ENCODE data around the gene TNXB.

Gene TNXB

GRCh38 chr6:32151863-32152768, 43.0 kb upstream of the TNXB start, which contains the start of gene PRRT1:
Gene PRRT1, minus strand, starts transcription at chr6:32151939. Its CDS starts 112 bp downstream, at chr6:32151827.
- no peaks in the 10 kb centered on the region for H3K79me2 ChIP-seq (ENCODE audit: low read length)
- no peaks in the 10 kb centered on the region for H4K20me1 ChIP-seq (ENCODE audit: insufficient read depth, low read length)
- H3K27me3 ChIP-seq (ENCODE audit: low read depth, low read length), result no peaks in the 10 kb centered on the region
- H3K9ac ChIP-seq (ENCODE audit: low read length), result no peak within 1 kb of the TSS
- no peak within 1 kb of the TSS for H2AFZ ChIP-seq (ENCODE audit: low read depth, low read length)
- no peak within 1 kb of the TSS for H3K4me2 ChIP-seq (ENCODE audit: low read length)
- no peak within 1 kb of the TSS for H3K27ac ChIP-seq (ENCODE audit: low read length)
- TF ChIP-seq EZH2phosphoT487 (IDR thresholded peaks at IDR 0.05; ENCODE audit: low read depth), result no peak
- TF ChIP-seq, protein P1, sequence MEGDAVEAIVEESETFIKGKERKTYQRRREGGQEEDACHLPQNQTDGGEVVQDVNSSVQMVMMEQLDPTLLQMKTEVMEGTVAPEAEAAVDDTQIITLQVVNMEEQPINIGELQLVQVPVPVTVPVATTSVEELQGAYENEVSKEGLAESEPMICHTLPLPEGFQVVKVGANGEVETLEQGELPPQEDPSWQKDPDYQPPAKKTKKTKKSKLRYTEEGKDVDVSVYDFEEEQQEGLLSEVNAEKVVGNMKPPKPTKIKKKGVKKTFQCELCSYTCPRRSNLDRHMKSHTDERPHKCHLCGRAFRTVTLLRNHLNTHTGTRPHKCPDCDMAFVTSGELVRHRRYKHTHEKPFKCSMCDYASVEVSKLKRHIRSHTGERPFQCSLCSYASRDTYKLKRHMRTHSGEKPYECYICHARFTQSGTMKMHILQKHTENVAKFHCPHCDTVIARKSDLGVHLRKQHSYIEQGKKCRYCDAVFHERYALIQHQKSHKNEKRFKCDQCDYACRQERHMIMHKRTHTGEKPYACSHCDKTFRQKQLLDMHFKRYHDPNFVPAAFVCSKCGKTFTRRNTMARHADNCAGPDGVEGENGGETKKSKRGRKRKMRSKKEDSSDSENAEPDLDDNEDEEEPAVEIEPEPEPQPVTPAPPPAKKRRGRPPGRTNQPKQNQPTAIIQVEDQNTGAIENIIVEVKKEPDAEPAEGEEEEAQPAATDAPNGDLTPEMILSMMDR (IDR thresholded peaks at IDR 0.05; ENCODE audit: low read depth, low read length), result no peak
- no peak within 1 kb of the TSS for H3K4me3 ChIP-seq (ENCODE audit: low read length)
- H3K9me3 ChIP-seq (ENCODE audit: insufficient read depth, low read length), result no peaks in the 10 kb centered on the region
- H3K36me3 ChIP-seq (replicated peaks; ENCODE audit: low read depth, low read length), result no peaks in the 10 kb centered on the region
- peaks cover 8% of the 10 kb centered on the region for H3K4me1 ChIP-seq (ENCODE audit: low read length)

DNA sequence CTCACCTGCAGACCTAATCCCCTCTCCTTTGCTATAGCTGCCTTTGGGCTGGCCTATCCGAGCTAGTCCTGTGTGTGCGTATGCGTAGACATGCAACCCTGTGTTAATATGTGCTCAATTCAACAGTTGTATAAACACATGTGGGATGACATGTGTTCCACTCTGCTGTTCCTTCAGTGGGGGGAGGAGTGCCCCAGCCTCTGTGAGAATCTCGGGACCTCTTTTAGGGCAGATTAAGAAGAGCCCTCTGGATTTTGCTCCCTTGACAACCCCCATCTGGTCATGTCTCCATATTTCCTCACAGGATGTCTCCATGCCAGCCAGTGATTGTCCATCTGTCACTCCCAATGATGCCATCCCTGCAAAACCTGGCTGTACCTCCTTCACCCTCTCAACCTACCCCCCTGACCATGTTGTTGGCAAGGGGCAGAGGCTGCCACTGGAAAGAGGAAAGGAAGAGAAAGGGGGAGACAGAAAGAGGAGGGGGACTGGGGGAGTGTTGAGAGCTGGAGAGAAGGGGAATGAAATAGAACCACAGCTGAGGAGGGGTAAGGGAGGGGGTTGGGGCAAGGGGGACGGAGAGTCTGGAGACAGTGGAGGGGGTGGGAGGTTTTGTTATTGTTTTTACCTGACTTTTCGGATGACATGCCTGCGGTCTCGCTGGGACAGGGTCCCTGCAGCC, 42.2 kb upstream of the TNXB start:
- H3K36me3 ChIP-seq (replicated peaks; ENCODE audit: low read depth, low read length), result no peaks in the 10 kb centered on the region
- H3K9me3 ChIP-seq (ENCODE audit: insufficient read depth, low read length), result no peaks in the 10 kb centered on the region
- H3K27ac ChIP-seq (ENCODE audit: low read length), result no peak overlapping the region
- no peak overlapping the region for H3K4me2 ChIP-seq (ENCODE audit: low read length)
- TF ChIP-seq, protein P1 (IDR thresholded peaks at IDR 0.05; ENCODE audit: low read depth, low read length), result no peak
- TF ChIP-seq EZH2phosphoT487 (IDR thresholded peaks at IDR 0.05; ENCODE audit: low read depth), result no peak
- H3K9ac ChIP-seq (ENCODE audit: low read length), result no peak overlapping the region
- no peaks in the 10 kb centered on the region for H4K20me1 ChIP-seq (ENCODE audit: insufficient read depth, low read length)
- H3K79me2 ChIP-seq (ENCODE audit: low read length), result no peaks in the 10 kb centered on the region
- H2AFZ ChIP-seq (ENCODE audit: low read depth, low read length), result no peak overlapping the region
- H3K4me3 ChIP-seq (ENCODE audit: low read length), result no peak overlapping the region
- 0 out of 2 replicates have a peak, but pooled peaks cover 5% of the 10 kb centered on the region for H3K27me3 ChIP-seq (ENCODE audit: low read depth, low read length)
- H3K4me1 ChIP-seq (ENCODE audit: low read length), result peaks cover 8% of the 10 kb centered on the region

DNA sequence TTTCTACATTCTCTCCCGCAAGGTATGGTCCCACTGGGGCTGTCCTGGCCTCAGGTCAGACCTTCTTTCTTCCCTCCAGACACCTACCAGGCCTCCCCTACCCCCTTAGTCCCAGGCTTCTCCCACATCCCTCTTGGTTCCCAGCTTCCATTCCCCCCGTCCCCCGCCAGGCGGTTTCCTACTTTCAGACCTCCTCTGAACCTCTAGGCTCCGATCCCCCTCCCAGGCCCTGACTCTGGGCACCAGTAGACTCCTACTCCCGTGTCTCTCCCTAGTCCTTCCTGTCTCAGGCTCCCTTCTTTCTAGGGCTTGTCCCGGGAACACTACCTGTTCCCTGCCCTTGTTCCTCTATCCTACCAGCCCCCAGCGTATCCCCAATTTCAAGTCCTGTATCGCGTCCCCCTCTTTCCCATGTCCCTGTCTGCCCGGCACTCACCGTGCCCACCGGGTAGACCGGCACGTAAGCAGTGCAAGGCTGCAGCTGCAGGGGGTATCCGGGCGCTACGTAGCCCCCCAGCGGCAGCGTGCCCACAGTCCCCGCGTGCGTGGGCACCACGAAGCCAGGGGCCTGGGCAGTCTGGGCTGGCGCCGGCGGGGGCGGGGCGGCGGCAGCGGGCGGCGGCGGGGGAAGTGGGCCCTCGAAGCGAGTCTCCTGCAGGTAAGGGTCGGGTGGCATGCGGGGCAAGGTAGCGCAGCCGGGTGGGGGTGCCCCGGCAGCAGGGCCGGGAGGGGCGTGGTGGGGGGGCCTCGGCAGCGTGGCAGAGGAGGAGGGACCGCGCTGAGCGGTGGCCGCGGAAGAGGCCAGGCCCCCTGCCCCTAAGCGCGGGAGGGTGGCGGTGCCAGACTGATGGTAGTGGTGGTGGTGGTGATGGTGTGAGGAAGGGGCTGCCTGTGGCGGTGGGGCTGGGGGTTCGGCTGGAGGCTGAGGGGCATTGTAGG, 41.1 kb upstream of the TNXB start:
- Histone ChIP-seq H3K27me3 (ENCODE audit: low read depth, low read length) (0 out of 2 replicates have a peak, but pooled peaks cover 5% of the 10 kb centered on the region), H2AFZ (ENCODE audit: low read depth, low read length) (no peak overlapping the region), H3K27ac (ENCODE audit: low read length) (no peak overlapping the region), H4K20me1 (ENCODE audit: insufficient read depth, low read length) (no peaks in the 10 kb centered on the region), H3K4me1 (ENCODE audit: low read length) (peaks cover 7% of the 10 kb centered on the region), H3K9ac (ENCODE audit: low read length) (no peak overlapping the region), H3K9me3 (ENCODE audit: insufficient read depth, low read length) (no peaks in the 10 kb centered on the region), H3K79me2 (ENCODE audit: low read length) (no peaks in the 10 kb centered on the region), H3K4me3 (ENCODE audit: low read length) (no peak overlapping the region), H3K36me3 (replicated peaks; ENCODE audit: low read depth, low read length) (no peaks in the 10 kb centered on the region), H3K4me2 (ENCODE audit: low read length) (no peak overlapping the region)
- TF ChIP-seq, protein P1 (IDR thresholded peaks at IDR 0.05; ENCODE audit: low read depth, low read length), result no peak
- TF ChIP-seq EZH2phosphoT487 (IDR thresholded peaks at IDR 0.05; ENCODE audit: low read depth), result no peak

Data from OCI-LY3 (cell line).